ENCODE data around the gene BCL10.
A peak's percentile ranks its signal among the peaks of the same experiment; 100 is the strongest.

The BCL10 gene

DNA sequence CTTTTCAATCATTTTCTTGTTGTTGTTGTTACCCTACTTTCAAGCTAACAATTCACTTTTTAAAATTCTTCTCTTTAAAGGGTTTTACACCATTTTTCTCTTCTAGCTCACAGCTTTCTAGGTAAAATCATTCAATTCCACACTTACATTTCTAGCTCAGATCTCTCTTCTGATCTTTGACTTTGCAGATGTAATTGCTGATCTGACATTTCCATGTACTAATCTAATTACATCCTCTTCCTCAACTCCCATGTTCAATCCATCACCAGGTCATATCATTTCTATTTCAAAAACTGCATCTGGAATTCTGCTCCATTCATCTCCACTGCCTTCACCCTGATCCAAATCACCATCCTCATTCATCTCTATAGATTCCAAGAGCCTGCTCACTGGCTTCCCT is 3.0 kb downstream of the BCL10 start:
- TF ChIP-seq, protein P1, sequence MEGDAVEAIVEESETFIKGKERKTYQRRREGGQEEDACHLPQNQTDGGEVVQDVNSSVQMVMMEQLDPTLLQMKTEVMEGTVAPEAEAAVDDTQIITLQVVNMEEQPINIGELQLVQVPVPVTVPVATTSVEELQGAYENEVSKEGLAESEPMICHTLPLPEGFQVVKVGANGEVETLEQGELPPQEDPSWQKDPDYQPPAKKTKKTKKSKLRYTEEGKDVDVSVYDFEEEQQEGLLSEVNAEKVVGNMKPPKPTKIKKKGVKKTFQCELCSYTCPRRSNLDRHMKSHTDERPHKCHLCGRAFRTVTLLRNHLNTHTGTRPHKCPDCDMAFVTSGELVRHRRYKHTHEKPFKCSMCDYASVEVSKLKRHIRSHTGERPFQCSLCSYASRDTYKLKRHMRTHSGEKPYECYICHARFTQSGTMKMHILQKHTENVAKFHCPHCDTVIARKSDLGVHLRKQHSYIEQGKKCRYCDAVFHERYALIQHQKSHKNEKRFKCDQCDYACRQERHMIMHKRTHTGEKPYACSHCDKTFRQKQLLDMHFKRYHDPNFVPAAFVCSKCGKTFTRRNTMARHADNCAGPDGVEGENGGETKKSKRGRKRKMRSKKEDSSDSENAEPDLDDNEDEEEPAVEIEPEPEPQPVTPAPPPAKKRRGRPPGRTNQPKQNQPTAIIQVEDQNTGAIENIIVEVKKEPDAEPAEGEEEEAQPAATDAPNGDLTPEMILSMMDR (IDR thresholded peaks at IDR 0.05; ENCODE audit: insufficient read depth, low read length, missing control alignments) = no peak
- DNase-seq (ENCODE audit: low read depth, low spot score) = no peak
- ChIA-PET CTCF (interaction anchor here (1.0 to 10.5 kb wide), 5 partner anchors 14 to 328 kb away, joined by 3 to 146 read pairs (median 5); partner anchors contain the start of gene C1orf52), POLR2A (no interaction called here)
- H3K4me3 ChIP-seq (ENCODE audit: low read depth, low read length) = no peak overlapping the region

DNA sequence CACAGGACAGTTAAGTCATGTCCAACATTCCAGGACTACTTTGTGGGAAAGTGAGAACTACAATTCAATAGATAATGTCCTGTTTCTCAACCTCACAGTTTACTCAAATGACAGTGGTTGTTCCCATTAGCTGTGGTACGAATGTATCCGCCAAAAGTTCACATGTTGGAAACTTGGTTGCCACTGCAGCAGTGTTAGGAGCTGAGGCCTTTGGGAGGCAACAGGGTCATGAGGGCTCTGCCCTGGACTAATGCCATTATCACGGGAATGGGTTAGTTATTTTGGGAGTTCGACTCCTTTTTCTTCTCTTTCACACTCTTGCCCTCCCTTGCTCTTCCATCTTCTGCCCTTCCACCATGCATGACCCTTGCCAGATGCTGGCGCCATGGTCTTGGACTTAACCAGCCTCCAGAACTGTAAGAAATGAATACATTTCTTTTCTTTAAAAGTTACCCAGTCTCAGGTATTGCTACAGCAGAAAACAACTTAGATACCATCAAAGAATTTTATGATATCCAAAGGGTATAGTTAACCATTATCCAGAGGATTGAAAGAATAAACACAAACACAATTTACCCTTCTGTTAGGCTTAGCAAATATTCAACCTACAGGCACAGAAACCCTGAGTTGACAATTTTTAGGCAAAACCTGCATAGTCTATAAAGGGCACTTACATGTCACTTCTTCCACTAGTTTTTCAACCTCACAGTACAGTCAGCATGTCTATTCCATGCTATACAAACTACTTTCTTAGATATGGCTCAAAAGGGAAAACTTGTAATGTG is 7.4 kb downstream of the BCL10 start:
- no peak for DNase-seq (ENCODE audit: low read depth, low spot score)
- TF ChIP-seq, protein P1 (IDR thresholded peaks at IDR 0.05; ENCODE audit: insufficient read depth, low read length, missing control alignments) = no peak
- POLR2A ChIA-PET = no interaction called here
- CTCF ChIA-PET = interaction anchor here (1.8 to 10.5 kb wide), 2 partner anchors 7 to 10 kb away, joined by 5 to 146 read pairs; partner anchors contain the start of genes BCL10 and C1orf52
- no peak overlapping the region for H3K4me3 ChIP-seq (ENCODE audit: low read depth, low read length)

DNA sequence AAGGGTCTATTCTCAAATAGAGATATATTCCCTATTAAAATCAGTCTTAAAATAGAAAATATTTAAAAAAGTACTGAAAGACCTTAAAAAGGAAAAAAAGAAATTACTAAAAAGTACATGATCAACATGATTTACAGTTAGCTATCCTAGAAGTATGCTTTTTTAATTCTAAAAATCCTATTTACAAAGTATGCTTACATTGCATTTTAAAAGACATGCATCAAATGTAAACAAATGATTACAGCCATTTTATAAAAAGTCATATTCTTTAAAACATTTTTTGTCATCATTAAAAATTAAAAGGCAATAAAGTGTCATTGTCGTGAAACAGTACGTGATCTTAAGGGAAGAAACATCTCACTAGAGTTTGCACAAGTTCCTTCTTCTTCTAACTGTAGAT is 9.1 kb downstream of the BCL10 start:
- TF ChIP-seq, protein P1 (IDR thresholded peaks at IDR 0.05; ENCODE audit: insufficient read depth, low read length, missing control alignments) = no peak
- POLR2A ChIA-PET = no interaction called here
- CTCF ChIA-PET = interaction anchor here (1.2 to 1.8 kb wide), 2 partner anchors 9 to 13 kb away, joined by 4 to 5 read pairs; partner anchors contain the start of gene BCL10
- DNase-seq (ENCODE audit: low read depth, low spot score) = no peak
- H3K4me3 ChIP-seq (ENCODE audit: low read depth, low read length) = no peak overlapping the region

DNA sequence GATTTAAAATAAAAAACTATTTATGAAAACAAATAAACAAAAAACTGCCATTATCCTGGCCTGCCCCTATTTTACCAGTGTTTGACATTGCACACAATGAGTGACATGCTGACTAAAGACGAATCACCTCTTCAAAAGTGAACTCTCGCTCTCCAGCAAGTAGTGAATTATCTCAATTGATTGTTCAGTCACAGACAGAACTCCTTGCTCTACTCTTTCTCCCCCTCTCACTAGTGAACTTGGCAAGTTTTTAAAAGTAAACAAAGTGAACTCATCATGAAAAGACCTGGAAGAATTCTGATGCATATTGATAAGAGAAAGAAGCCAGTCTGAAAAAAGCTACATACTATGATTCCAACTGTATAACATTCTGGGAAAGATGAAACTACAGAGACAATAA is 12.3 kb downstream of the BCL10 start:
- POLR2A ChIA-PET = no interaction called here

DNA sequence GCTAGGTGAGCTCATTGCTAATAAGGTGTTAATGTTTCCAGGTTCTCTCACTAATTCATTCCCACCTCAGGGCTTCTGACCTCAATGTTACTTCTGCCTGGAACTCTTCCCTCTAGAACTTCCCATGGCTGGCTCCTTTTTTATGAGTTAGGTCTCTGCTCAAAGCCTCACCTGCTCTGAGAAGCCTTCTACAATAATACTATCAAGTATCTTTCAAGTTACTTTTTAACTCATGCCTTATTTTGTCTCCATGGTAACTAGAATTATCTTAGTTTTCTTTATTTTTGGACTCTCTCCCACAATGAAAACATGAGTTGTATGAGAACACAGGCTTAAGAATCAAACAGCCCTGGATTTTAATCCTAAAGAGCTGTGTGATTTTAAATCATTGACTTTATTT is 13.4 kb downstream of the BCL10 start:
- DNase-seq (ENCODE audit: low read depth, low spot score) = no peak
- ChIA-PET POLR2A (no interaction called here), CTCF (interaction anchor here (1.3 to 20.6 kb wide), 5 partner anchors 9 to 320 kb away, joined by 4 to 675 read pairs (median 146); partner anchors contain the start of gene BCL10)
- TF ChIP-seq, protein P1 (IDR thresholded peaks at IDR 0.05; ENCODE audit: insufficient read depth, low read length, missing control alignments) = no peak
- no peak overlapping the region for H3K4me3 ChIP-seq (ENCODE audit: low read depth, low read length)

More for the DNA sequence above, 12.3 kb downstream of the BCL10 start:
- CTCF ChIA-PET = interaction anchor here (0.6 to 20.6 kb wide), 6 partner anchors 10 to 321 kb away, joined by 3 to 675 read pairs (median 6); partner anchors contain the start of gene BCL10
- TF ChIP-seq, protein P1 (IDR thresholded peaks at IDR 0.05; ENCODE audit: insufficient read depth, low read length, missing control alignments) = no peak
- no peak for DNase-seq (ENCODE audit: low read depth, low spot score)
- H3K4me3 ChIP-seq (ENCODE audit: low read depth, low read length) = no peak overlapping the region

DNA sequence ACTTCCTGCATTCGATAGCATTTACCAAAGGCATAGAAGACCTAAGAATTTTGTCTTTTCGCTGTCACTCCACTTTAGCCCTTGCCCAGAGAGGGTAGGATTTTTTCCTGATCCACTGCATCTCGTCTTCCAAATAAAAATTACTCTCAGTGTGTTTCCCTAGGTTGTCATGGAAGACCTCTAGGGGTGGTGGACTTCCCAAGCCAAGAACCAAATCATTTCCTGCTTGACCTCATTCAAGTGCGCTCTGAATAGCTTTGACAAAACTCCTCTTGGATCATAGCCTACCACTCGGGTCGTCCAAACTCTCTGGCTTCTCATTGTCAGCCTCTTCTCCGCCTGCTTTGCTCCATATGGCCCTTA is 16.5 kb downstream of the BCL10 start:
- no peak for DNase-seq (ENCODE audit: low read depth, low spot score)
- ChIA-PET POLR2A (interaction anchor here (0.6 to 2.2 kb wide), 6 partner anchors 12 to 315 kb away, joined by 3 to 10 read pairs (median 4); partner anchors contain the start of gene BCL10), CTCF (interaction anchor here (0.6 to 20.6 kb wide), 63 partner anchors 10 to 433 kb away, joined by 3 to 675 read pairs (median 4); partner anchors contain the start of genes BCL10 and SYDE2)
- TF ChIP-seq, protein P1 (IDR thresholded peaks at IDR 0.05; ENCODE audit: insufficient read depth, low read length, missing control alignments) = no peak
- H3K4me3 ChIP-seq (ENCODE audit: low read depth, low read length) = peak overlapping the region; percentile 51

All from AG04449 (cell line).